ENCODE measurements around the gene LSAMP. TPM values are rescaled to one million over a fixed set of nuclear protein-coding genes. Genes with fewer than 3 reads are reported as not detected.

The LSAMP gene
- total RNA-seq, 1 donor from 2014 or later: 30.1 TPM

DNA sequence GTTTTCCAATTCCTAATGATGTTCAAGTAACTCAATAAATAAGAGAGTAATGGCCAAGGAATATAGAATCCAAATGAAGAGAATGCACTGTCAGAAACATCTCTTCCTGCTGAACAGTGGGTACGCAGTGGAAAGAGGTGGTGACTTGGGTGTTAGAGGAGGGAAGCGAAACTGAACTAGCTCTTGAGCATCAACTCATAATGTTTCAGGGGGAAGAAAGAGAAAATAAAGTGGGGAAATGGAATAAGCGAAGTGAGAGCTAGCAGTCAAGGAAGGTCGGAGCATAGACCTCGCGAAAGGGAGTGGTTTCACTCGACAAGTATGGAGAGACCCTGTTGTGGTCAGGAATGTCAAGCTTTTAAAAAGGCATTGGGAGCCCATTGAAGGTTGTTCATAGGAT is 512.5 kb downstream of the LSAMP start:
- Mint-ChIP-seq H3K27ac (no peak overlapping the region), H3K4me3 (no peak overlapping the region), H3K27me3 (ENCODE audit: low read depth) (peaks cover 32% of the 10 kb centered on the region), H3K4me1 (peaks cover 5% of the 10 kb centered on the region), H3K9me3 (no peaks in the 10 kb centered on the region), H3K36me3 (no peaks in the 10 kb centered on the region)
- TF ChIP-seq, protein P1, sequence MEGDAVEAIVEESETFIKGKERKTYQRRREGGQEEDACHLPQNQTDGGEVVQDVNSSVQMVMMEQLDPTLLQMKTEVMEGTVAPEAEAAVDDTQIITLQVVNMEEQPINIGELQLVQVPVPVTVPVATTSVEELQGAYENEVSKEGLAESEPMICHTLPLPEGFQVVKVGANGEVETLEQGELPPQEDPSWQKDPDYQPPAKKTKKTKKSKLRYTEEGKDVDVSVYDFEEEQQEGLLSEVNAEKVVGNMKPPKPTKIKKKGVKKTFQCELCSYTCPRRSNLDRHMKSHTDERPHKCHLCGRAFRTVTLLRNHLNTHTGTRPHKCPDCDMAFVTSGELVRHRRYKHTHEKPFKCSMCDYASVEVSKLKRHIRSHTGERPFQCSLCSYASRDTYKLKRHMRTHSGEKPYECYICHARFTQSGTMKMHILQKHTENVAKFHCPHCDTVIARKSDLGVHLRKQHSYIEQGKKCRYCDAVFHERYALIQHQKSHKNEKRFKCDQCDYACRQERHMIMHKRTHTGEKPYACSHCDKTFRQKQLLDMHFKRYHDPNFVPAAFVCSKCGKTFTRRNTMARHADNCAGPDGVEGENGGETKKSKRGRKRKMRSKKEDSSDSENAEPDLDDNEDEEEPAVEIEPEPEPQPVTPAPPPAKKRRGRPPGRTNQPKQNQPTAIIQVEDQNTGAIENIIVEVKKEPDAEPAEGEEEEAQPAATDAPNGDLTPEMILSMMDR (IDR thresholded peaks at IDR 0.05; ENCODE audit: unreplicated experiment): no peak
- DNase-seq (ENCODE audit: low spot score in 2 of 2, unreplicated experiment in 2 of 2): no peak

DNA sequence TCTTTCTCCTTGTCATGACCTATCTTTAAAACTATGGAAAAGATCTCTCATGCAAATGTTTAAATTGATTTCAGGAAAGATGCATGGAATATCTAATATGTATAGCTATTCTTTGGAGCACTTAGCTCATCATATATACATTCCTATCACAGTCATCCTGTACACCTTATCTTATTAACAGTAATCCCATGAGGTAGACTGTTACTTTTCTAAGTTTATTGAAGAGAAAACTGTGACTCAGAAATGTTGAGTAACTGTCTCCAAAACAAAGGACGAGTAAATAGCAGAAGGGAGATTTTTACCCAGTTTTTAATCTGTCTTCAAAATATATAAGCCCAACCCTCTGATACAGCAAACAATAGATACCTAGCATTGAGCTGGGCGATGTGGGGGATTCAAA is 513.7 kb downstream of the LSAMP start:
- Mint-ChIP-seq H3K27ac (no peak overlapping the region), H3K36me3 (no peaks in the 10 kb centered on the region), H3K9me3 (no peaks in the 10 kb centered on the region), H3K4me1 (peaks cover 13% of the 10 kb centered on the region), H3K4me3 (no peak overlapping the region), H3K27me3 (ENCODE audit: low read depth) (peaks cover 33% of the 10 kb centered on the region)
- TF ChIP-seq, protein P1 (IDR thresholded peaks at IDR 0.05; ENCODE audit: unreplicated experiment): no peak
- DNase-seq (ENCODE audit: low spot score in 2 of 2, unreplicated experiment in 2 of 2): no peak

DNA sequence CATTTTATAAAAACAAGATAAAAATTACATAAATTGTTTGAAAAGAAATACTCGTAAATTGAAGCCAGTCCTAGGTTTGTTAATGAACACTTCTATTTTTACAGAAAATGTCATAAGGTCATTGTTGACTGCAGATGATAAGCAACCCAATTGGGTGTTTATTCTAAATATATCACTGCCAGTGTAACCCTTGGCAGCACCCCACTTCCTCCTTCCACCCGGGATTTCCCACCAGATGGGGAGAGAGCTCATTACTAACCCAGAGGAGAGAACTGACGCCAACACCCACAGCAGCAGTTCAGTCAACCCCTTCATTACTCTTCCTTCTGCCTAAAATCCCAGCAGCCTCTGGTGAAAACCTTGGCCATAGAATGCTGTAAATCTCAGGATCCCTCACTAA is 514.4 kb downstream of the LSAMP start:
- Mint-ChIP-seq H3K9me3 (no peaks in the 10 kb centered on the region), H3K4me1 (peaks cover 13% of the 10 kb centered on the region), H3K4me3 (no peak overlapping the region), H3K27ac (no peak overlapping the region), H3K36me3 (no peaks in the 10 kb centered on the region), H3K27me3 (ENCODE audit: low read depth) (peaks cover 32% of the 10 kb centered on the region)
- DNase-seq (ENCODE audit: low spot score in 2 of 2, unreplicated experiment in 2 of 2): no peak
- TF ChIP-seq, protein P1 (IDR thresholded peaks at IDR 0.05; ENCODE audit: unreplicated experiment): no peak

DNA sequence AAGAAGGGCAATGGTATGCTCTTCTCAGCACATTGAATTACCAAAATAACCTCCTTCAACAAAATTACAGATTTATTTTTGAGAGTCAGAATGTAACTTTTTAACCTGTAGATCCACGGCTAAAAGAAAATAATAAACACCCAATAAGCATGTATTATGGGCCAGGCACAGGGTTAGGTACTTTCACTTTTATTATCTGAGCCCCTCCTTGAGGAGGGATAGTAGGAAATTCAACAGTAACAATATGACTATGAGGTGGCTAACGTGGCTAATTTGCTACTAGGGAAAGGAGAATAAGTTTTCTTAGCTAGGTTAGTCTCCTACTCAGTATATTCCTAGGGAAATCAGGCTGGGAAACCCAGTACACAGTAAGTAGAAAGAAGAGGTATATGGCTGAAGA is 515.1 kb downstream of the LSAMP start:
- peaks cover 26% of the 10 kb centered on the region for H3K27me3 Mint-ChIP-seq (ENCODE audit: low read depth)
- no peaks in the 10 kb centered on the region for H3K9me3 Mint-ChIP-seq
- no peak overlapping the region for H3K27ac Mint-ChIP-seq
- no peak overlapping the region for H3K4me3 Mint-ChIP-seq
- TF ChIP-seq, protein P1 (IDR thresholded peaks at IDR 0.05; ENCODE audit: unreplicated experiment): no peak
- no peaks in the 10 kb centered on the region for H3K36me3 Mint-ChIP-seq
- peaks cover 13% of the 10 kb centered on the region for H3K4me1 Mint-ChIP-seq
- no peak for DNase-seq (ENCODE audit: low spot score in 2 of 2, unreplicated experiment in 2 of 2)

DNA sequence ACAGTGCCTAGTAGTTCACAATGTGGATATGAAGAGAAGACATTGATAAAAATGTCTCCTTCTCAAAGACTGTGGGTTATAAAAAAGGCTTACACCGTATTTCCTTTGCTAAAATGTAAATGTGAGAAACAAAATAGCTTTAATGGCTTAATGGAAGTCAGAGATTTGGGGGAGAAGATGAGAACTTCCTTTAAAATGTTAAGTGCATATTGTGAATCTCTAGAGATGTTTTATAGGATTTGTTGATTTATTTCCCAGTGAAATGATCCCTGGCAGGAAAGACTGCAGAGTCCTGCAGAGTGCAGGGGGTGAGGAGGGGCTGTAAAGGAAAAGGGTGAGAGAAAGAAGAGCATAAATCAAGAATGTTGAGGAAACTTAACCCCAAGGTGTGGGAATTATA is 516.9 kb downstream of the LSAMP start:
- no peak overlapping the region for H3K27ac Mint-ChIP-seq

More for the DNA sequence above, 516.9 kb downstream of the LSAMP start:
- Mint-ChIP-seq H3K9me3 (no peaks in the 10 kb centered on the region), H3K4me1 (peaks cover 13% of the 10 kb centered on the region), H3K27me3 (ENCODE audit: low read depth) (peaks cover 21% of the 10 kb centered on the region), H3K36me3 (no peaks in the 10 kb centered on the region), H3K4me3 (no peak overlapping the region)
- TF ChIP-seq, protein P1 (IDR thresholded peaks at IDR 0.05; ENCODE audit: unreplicated experiment): no peak
- no peak for DNase-seq (ENCODE audit: low spot score in 2 of 2, unreplicated experiment in 2 of 2)
